ENCODE results near the gene CORO2A.

DNA sequence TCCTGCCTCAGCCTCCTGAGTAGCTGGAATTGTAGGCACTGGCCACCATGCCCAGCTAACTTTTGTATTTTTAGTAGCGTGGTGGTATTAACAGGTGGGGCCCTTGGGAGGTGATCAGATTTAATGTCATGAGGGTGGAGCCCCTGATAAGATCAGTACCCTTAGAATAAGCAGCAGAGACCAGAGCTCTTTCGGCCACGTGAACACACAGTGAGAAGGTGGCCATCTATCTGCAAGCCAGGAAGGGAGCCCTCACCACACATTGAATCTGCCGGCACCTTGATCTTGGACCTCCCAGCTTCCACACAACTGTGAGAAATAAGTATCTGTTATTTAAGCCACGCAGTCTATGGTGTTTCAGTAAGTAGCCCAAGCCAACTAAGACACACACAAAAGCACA is 40.5 kb upstream of the CORO2A start:
- TF ChIP-seq, protein P1, sequence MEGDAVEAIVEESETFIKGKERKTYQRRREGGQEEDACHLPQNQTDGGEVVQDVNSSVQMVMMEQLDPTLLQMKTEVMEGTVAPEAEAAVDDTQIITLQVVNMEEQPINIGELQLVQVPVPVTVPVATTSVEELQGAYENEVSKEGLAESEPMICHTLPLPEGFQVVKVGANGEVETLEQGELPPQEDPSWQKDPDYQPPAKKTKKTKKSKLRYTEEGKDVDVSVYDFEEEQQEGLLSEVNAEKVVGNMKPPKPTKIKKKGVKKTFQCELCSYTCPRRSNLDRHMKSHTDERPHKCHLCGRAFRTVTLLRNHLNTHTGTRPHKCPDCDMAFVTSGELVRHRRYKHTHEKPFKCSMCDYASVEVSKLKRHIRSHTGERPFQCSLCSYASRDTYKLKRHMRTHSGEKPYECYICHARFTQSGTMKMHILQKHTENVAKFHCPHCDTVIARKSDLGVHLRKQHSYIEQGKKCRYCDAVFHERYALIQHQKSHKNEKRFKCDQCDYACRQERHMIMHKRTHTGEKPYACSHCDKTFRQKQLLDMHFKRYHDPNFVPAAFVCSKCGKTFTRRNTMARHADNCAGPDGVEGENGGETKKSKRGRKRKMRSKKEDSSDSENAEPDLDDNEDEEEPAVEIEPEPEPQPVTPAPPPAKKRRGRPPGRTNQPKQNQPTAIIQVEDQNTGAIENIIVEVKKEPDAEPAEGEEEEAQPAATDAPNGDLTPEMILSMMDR (IDR thresholded peaks at IDR 0.05; ENCODE audit: low read depth, low read length): no peak
- no peak for TF ChIP-seq EZH2phosphoT487 (IDR thresholded peaks at IDR 0.05; ENCODE audit: low read depth)

Measured in OCI-LY3 (cell line).